GM12873 (cell line): ENCODE results near the gene NMNAT3.

Experiments used
- TF ChIP-seq, protein P1 (sequence below): IDR thresholded peaks from 2 replicates; pipeline ENCODE4 v1.5.1; 2012; ENCODE audit warnings: low read depth, mild to moderate bottlenecking, moderate library complexity, low read length, control low read depth; ENCODE audit not compliant: insufficient read depth; ENCODE audit errors: missing control alignments

NMNAT3 gene

GRCh38 chr3:139585820-139586219, 92.0 kb downstream of the NMNAT3 start:
- TF ChIP-seq, protein P1, sequence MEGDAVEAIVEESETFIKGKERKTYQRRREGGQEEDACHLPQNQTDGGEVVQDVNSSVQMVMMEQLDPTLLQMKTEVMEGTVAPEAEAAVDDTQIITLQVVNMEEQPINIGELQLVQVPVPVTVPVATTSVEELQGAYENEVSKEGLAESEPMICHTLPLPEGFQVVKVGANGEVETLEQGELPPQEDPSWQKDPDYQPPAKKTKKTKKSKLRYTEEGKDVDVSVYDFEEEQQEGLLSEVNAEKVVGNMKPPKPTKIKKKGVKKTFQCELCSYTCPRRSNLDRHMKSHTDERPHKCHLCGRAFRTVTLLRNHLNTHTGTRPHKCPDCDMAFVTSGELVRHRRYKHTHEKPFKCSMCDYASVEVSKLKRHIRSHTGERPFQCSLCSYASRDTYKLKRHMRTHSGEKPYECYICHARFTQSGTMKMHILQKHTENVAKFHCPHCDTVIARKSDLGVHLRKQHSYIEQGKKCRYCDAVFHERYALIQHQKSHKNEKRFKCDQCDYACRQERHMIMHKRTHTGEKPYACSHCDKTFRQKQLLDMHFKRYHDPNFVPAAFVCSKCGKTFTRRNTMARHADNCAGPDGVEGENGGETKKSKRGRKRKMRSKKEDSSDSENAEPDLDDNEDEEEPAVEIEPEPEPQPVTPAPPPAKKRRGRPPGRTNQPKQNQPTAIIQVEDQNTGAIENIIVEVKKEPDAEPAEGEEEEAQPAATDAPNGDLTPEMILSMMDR: no peak

DNA sequence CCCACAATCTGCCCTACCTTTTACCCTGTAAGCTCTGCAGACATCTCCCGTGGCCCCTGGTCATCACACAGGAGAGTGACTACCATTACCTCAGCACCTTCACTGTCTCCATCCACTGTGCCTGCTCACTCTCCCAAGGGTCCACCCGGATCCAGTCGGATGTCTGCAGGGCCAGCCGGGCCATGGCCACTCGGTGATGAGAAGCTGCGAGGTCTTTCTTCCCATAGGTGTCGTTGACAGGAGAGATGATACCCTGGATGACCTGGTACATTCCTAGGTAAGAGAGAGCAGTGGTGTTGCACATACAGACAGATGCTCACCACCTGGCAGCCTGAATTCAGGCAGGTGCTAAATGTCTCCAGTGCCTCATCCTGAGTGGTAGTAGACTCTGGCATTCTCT, 99.0 kb downstream of the NMNAT3 start:
- TF ChIP-seq, protein P1: no peak

GRCh38 chr3:139577909-139578308, 99.9 kb downstream of the NMNAT3 start:
- TF ChIP-seq, protein P1: no peak

- TF ChIP-seq, protein P1: no peak
Measured at GRCh38 chr3:139577346-139577745, 100.4 kb downstream of the NMNAT3 start.

GRCh38 chr3:139574026-139574947, 103.5 kb downstream of the NMNAT3 start:
- TF ChIP-seq, protein P1: no peak

DNA sequence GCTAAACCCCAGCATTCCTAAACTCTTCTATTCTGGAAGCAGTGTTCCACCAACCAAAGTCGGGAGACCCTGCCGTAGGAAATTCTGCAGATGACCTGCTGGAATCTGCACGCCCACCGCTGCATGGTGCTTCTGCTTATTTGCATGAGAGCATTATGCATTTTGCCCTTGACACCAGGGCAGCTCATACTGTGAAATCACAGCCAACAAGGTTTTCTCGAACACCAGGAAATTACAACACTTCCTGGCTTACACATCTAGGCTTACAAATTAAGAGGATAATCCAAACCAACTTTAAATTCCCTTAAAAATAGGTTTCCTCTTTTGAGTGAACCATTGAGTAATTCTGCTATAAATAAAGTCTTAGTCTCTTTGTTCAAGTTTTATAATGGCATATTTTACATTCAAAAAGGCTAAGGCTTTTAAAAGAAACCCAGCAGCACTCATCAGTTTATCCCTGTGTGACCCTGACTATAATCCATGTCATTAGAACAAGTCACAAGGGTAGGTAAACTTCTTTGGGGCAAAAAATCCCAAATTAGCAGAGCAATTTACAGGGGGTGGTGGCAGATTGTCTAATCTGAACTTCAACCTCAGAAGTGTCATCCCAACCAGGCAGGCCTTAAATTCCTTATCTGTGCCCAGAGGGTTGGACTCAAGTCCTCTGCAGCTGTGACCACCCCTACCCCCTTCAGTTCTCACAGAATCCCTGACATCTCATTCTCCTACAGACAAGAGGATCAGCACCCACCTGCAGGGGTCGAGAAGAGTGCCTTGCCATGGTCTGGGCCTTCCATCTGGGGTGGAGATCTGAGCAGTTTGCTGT, 104.7 kb downstream of the NMNAT3 start:
- TF ChIP-seq, protein P1: no peak

DNA sequence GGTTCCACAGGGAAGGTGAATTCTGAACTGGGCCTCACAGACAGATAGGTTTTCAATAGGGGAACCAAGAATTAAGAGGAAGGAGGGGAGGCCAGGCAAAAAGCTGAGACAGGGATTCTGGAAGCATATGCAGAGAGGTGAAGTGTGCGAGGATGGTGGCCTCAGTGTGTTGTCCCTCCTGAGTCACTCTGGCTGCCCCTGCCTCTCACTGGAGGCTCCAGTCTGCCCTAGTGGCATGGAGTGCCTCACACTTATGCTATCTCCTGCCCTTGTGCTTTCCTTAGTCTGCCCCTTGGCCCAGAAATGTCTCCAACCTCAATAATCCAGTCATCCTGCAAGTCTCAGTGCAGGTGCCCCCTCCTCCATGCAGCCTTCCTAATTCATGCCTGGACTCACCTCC, 106.1 kb downstream of the NMNAT3 start:
- TF ChIP-seq, protein P1: no peak
